PC-3 (cell line): ENCODE results near the gene SMARCA4. TPM values are rescaled to one million over a fixed set of nuclear protein-coding genes. Genes with fewer than 3 reads are reported as not detected.
"Not testable (repeated sequence)": the region's sequence is repeated elsewhere in the genome, so short reads cannot be mapped to it uniquely, and the experiment has no call there.

Source experiments
- ATAC-seq: fragments of 200-7000 bp; cut with Tn5 transposase; 2 replicates; pipeline ENCODE4 v1.9.1; 2020; ENCODE audit warnings: mild to moderate bottlenecking, moderate library complexity
- BruUV-seq: library from RNA; stranded (reverse); fragments of 400-500 nt; replicated peaks from 2 replicates; lab custom pipeline; 2021; lab: Mats Ljungman, UMichigan
- CTCF ChIA-PET: fragments of 300-600 bp; sonication (Branson Sonifier 250); formaldehyde crosslinking; loops from one replicate; lab custom pipeline; 2022; ENCODE audit warnings: antibody characterized with exemption; lab: Charles Lee
- POLR2A ChIA-PET: fragments of 300-600 bp; sonication (Branson Sonifier 250); formaldehyde crosslinking; loops from one replicate; lab custom pipeline; 2022; ENCODE audit warnings: antibody characterized with exemption; ENCODE audit not compliant: unreplicated experiment; lab: Charles Lee
- DNase-seq: peaks from one replicate; pipeline ENCODE4 v3.0.0-alpha.2; 2015
- H2AFZ ChIP-seq: fragments of 300-600 bp; sonication (generic); 2 replicates; pipeline ENCODE4 v1.6.0; 2016; ENCODE audit warnings: antibody characterized with exemption, low read length
- H3F3A ChIP-seq: fragments of 300-600 bp; sonication (generic); one replicate; pipeline ENCODE4 v1.6.0; 2017; ENCODE audit warnings: antibody characterized with exemption, low read length, control low read depth, mild to moderate bottlenecking; ENCODE audit not compliant: unreplicated experiment
- H3K27ac ChIP-seq: fragments of 300-600 bp; sonication (generic); 2 replicates; pipeline ENCODE4 v1.5.1; 2016; ENCODE audit warnings: mild to moderate bottlenecking, low read length
- H3K27me3 ChIP-seq: fragments of 300-600 bp; sonication (generic); 2 replicates; pipeline ENCODE4 v1.6.1; 2016; ENCODE audit warnings: low read length, mixed read lengths
- H3K36me3 ChIP-seq: fragments of 300-600 bp; sonication (generic); 2 replicates; pipeline ENCODE4 v1.6.1; 2016; ENCODE audit warnings: low read depth, mixed run types, low read length, mixed read lengths
- H3K4me1 ChIP-seq: fragments of 300-600 bp; sonication (generic); 2 replicates; pipeline ENCODE4 v1.5.1; 2016; ENCODE audit warnings: low read length; ENCODE audit not compliant: insufficient read depth
- H3K4me2 ChIP-seq: fragments of 300-600 bp; sonication (generic); 2 replicates; pipeline ENCODE4 v1.6.0; 2016; ENCODE audit warnings: low read length
- H3K4me3 ChIP-seq: fragments of 300-600 bp; sonication (generic); 2 replicates; pipeline ENCODE4 v1.5.1; 2016; ENCODE audit warnings: mild to moderate bottlenecking, low read length, mixed read lengths
- H3K79me2 ChIP-seq: fragments of 300-600 bp; sonication (generic); 2 replicates; pipeline ENCODE4 v1.6.1; 2017; ENCODE audit warnings: low read length, mixed read lengths
- H3K9ac ChIP-seq: fragments of 300-600 bp; sonication (generic); 2 replicates; pipeline ENCODE4 v1.6.0; 2016; ENCODE audit warnings: mild to moderate bottlenecking, low read length
- H3K9me2 ChIP-seq: fragments of 300-600 bp; sonication (generic); replicated peaks from 2 replicates; pipeline ENCODE4 v1.6.1; 2016; ENCODE audit warnings: mixed run types, low read length, mixed read lengths
- H3K9me3 ChIP-seq: fragments of 300-600 bp; sonication (generic); 2 replicates; pipeline ENCODE4 v1.6.1; 2016; ENCODE audit warnings: low read length, mixed read lengths
- H4K20me1 ChIP-seq: fragments of 300-600 bp; sonication (generic); 2 replicates; pipeline ENCODE4 v1.6.1; 2016; ENCODE audit warnings: low read length, mixed read lengths
- CTCF ChIP-seq: fragments of 300-600 bp; sonication (generic); conservative IDR thresholded peaks from 2 replicates; pipeline ENCODE4 v1.5.1; 2017; ENCODE audit warnings: antibody characterized with exemption, low read depth, mild to moderate bottlenecking, low read length
- EZH2 ChIP-seq: fragments of 300-600 bp; sonication (generic); IDR thresholded peaks from one replicate; pipeline ENCODE4 v1.6.1; 2017; ENCODE audit warnings: antibody characterized with exemption, mild to moderate bottlenecking, low read length; ENCODE audit not compliant: unreplicated experiment
- EZH2phosphoT487 ChIP-seq: fragments of 300-600 bp; sonication (generic); IDR thresholded peaks from 2 replicates; pipeline ENCODE4 v1.6.1; 2018; ENCODE audit warnings: mild to moderate bottlenecking, antibody characterized with exemption, low read length, borderline replicate concordance
- intact Hi-C: fragments of 100-400 bp; cut with micrococcal nuclease; formaldehyde crosslinking; loops from 2 replicates; pipeline ENCODE4 v1.9.0; 2023
- total RNA-seq: library from RNA; depleted of rRNA; stranded (reverse); fragments of >200 nt; gene quantifications from 2 replicates; pipeline ENCODE4 v1.2.3, GENCODE V29; 2014

SMARCA4 gene
- total RNA-seq, 1 experiment from 2014 or later = 197 TPM

GRCh38 chr19:10991521-10992081 is 30.8 kb downstream of the SMARCA4 start:
- peaks cover 60% of the 10 kb centered on the region for H3K36me3 ChIP-seq
- H2AFZ ChIP-seq = no peak overlapping the region
- no TSS peak for BruUV-seq
- H3K9me2 ChIP-seq = no peaks in the 10 kb centered on the region
- TF ChIP-seq CTCF (no peak), EZH2phosphoT487 (no peak), EZH2 (no peak)
- ChIA-PET POLR2A (no interaction called here), CTCF (no interaction called here)
- intact Hi-C loops = no loop called here
- no peaks in the 10 kb centered on the region for H4K20me1 ChIP-seq
- no peaks in the 10 kb centered on the region for H3K27me3 ChIP-seq
- H3K27ac ChIP-seq = no peak overlapping the region
- H3K4me2 ChIP-seq = no peak overlapping the region
- no peaks in the 10 kb centered on the region for H3K79me2 ChIP-seq
- no peak for DNase-seq
- no peak overlapping the region for H3K4me3 ChIP-seq
- no peaks in the 10 kb centered on the region for H3F3A ChIP-seq
- ATAC-seq = no peak
- H3K9me3 ChIP-seq = no peaks in the 10 kb centered on the region
- H3K9ac ChIP-seq = no peak overlapping the region
- no peaks in the 10 kb centered on the region for H3K4me1 ChIP-seq

GRCh38 chr19:10992174-10992573 is 31.3 kb downstream of the SMARCA4 start:
- H3K27me3 ChIP-seq, BruUV-seq, H3F3A ChIP-seq, CTCF ChIA-PET, H3K9ac ChIP-seq, H3K9me3 ChIP-seq, H3K79me2 ChIP-seq, H3K4me1 ChIP-seq, H3K4me2 ChIP-seq, H3K4me3 ChIP-seq, ATAC-seq, DNase-seq, intact Hi-C loops, H3K9me2 ChIP-seq, H3K27ac ChIP-seq, H4K20me1 ChIP-seq, POLR2A ChIA-PET, H2AFZ ChIP-seq: not testable (repeated sequence)
- H3K36me3 ChIP-seq = peaks cover 57% of the 10 kb centered on the region

GRCh38 chr19:10995926-10996600 is 35.2 kb downstream of the SMARCA4 start:
- ChIA-PET CTCF (no interaction called here), POLR2A (interaction anchor here (0.5 kb wide), 1 partner anchor 60 kb away, joined by 11 read pairs; no protein-coding TSS in a partner anchor)
- DNase-seq (no peak), ATAC-seq (no peak)
- H3K27ac ChIP-seq = no peak overlapping the region
- H3K79me2 ChIP-seq = no peaks in the 10 kb centered on the region
- no peak overlapping the region for H2AFZ ChIP-seq
- peaks cover 62% of the 10 kb centered on the region for H3K36me3 ChIP-seq
- H3K4me2 ChIP-seq = no peak overlapping the region
- no peaks in the 10 kb centered on the region for H3F3A ChIP-seq
- TF ChIP-seq EZH2phosphoT487 = no peak
- H3K4me1 ChIP-seq = no peaks in the 10 kb centered on the region
- no peaks in the 10 kb centered on the region for H3K9me3 ChIP-seq
- H3K9ac ChIP-seq = no peak overlapping the region
- no peaks in the 10 kb centered on the region for H4K20me1 ChIP-seq
- no peak overlapping the region for H3K4me3 ChIP-seq
- intact Hi-C loops = no loop called here
- no TSS peak for BruUV-seq
- no peaks in the 10 kb centered on the region for H3K27me3 ChIP-seq
- H3K9me2 ChIP-seq = no peaks in the 10 kb centered on the region
